Mammary epithelial cell (primary cell): ENCODE data around the gene RNPEPL1.

Experiments
- EZH2 ChIP-seq: IDR thresholded peaks from 2 replicates; pipeline ENCODE4 v1.6.1; 2012; ENCODE audit warnings: low read length, inconsistent platforms, borderline replicate concordance
- TF ChIP-seq, protein P1 (sequence below), 2 donors: IDR thresholded peaks in 1 of 2; conservative IDR thresholded peaks in 1 of 2; 2 replicates each; pipeline ENCODE4 v1.5.1; 2011 to 2012; ENCODE audit warnings: inconsistent platforms in 2 of 2, low read length in 2 of 2, mild to moderate bottlenecking in 2 of 2, control low read depth in 1 of 2, low read depth in 1 of 2; ENCODE audit not compliant: insufficient read depth in 1 of 2; ENCODE audit errors: extremely low read depth in 1 of 2

DNA sequence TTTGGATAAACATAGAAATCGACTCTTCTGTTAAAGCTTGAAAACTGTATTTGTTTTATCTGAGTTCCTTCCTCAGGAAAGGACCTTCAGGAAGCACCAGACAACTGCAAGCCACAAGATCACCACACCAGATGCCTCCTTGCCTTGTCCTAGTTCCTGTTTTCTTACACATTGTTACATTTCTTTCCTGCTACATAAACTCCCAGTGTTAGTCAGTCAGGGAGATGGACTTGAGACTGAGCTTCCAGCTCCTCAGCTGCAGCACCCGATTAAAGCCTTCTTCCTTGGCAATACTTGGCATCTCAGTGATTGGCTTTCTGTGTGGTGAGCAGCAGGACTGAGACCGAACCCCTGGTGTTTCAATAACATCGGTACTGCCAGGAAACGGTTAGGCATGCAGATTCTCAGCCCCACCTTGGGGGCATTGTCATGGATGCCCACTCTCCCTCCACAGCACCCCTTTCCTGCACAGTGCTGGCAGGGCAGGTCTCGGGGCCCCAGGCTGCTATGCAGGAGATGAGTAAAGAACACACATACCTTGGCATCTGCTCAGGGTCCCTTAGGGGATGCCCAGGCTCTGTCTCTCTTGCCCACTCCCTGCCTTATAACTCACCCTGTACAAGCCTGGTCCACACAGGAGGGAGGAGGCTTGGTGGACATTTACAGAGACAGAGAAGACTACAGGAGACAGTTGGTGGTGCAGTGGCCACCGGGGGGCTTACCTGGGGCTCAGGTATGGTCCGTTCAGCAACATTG lies 43.1 kb upstream of the RNPEPL1 start:
- no peak for TF ChIP-seq EZH2
- TF ChIP-seq, protein P1, sequence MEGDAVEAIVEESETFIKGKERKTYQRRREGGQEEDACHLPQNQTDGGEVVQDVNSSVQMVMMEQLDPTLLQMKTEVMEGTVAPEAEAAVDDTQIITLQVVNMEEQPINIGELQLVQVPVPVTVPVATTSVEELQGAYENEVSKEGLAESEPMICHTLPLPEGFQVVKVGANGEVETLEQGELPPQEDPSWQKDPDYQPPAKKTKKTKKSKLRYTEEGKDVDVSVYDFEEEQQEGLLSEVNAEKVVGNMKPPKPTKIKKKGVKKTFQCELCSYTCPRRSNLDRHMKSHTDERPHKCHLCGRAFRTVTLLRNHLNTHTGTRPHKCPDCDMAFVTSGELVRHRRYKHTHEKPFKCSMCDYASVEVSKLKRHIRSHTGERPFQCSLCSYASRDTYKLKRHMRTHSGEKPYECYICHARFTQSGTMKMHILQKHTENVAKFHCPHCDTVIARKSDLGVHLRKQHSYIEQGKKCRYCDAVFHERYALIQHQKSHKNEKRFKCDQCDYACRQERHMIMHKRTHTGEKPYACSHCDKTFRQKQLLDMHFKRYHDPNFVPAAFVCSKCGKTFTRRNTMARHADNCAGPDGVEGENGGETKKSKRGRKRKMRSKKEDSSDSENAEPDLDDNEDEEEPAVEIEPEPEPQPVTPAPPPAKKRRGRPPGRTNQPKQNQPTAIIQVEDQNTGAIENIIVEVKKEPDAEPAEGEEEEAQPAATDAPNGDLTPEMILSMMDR (conservative IDR thresholded peaks at IDR 0.05 in 1 of 2, IDR thresholded peaks at IDR 0.05 in 1 of 2; ENCODE audit: extremely low read depth in 1 of 2, insufficient read depth in 1 of 2, low read depth in 1 of 2, low read length in 2 of 2), result no peak
